Stimulated activated CD4-positive, alpha-beta T cell treated with anti-CD3 and anti-CD28 coated beads, Interleukin-2, amount 100 ng/mL, for 24 hours (primary cell): ENCODE data around the gene RUSF1.
"Not testable (repeated sequence)": the region's sequence is repeated elsewhere in the genome, so short reads cannot be mapped to it uniquely, and the experiment has no call there.

Experiments
- DNase-seq, 2 donors: peaks; one replicate each; pipeline ENCODE4 v3.0.0-alpha.2; 2020

The RUSF1 gene

DNA sequence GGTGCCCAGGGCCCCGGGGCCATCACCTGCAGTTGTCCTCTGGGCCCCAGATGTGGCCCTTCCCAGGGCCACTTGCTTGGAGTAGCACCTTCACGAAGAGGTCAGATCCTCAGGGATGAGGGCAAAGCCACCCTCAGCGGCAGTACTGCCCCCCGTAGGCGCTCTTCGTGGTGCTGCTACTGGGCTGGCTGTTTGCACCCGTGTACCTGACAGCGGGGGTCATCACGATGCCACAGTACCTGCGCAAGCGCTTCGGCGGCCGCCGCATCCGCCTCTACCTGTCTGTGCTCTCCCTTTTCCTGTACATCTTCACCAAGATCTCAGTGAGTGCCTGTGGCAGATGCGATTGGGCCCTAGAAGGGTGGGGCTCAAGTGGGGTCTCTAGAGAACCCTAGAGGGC is 22.6 kb downstream of the RUSF1 start:
- no peak for DNase-seq

DNA sequence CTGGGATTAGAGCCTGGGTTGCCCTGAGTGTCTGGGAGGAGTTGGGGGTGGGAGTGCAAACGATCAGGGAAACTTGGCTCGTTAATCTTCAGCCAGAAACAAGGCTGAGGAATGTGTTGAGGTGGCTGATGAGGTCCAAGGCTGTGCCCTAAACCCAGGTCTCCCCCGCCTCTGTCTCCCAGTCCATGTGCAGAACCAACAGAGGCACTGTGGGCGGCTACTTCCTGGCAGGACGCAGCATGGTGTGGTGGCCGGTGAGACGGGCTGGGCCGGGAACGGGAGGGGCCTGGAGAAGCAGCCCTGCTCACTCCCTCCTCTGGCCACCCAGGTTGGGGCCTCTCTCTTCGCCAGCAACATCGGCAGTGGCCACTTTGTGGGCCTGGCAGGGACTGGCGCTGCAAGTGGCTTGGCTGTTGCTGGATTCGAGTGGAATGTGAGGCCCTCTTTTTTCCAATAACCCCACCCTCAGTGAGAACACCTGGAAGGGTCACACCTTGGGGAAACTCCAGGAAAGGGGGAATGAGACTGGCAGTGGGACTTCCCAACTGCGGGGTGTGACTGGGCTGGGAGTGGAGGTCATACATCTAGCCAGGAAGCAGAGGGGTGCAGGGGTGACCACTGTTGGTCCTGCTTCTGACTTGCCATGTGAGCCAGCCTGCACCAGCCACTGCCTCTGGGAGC is 23.6 kb downstream of the RUSF1 start:
- no peak for DNase-seq

DNA sequence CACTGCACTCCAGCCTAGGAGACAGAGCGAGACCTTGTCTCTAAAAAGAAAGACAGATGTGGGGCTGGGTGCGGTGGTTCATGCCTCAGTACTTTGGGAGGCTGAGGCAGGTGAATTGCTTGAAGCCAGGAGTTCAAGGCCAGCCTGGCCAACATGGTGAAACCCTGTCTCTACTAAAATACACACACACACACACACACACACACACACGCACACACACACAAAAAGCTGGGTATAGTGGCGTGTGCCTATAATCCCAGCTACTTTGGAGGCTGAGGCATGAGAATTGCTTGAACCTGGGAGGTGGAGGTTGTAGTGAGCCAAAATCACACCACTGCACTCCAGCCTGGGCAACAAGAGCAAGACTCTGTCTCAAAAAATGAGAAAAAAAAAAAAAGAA is 24.1 kb downstream of the RUSF1 start:
- DNase-seq, result not testable (repeated sequence)

DNA sequence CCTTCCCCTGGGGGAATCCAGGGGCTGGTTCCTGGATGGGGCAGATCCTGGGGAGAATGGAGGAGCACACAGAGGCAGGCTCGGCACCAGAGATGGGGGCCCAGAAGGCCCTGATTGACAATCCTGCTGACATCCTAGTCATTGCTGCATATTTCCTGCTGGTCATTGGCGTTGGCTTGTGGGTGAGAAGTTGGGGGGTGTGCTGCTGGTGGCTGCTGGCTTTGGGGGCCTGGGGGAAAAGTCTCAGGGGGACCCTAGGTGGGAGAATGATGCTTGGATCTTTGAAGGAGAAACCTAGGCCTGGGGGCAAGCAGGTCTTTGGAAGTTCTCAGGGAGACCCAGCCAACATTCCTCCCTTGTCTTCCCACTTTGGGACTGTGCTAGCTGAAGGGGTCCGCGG is 25.1 kb downstream of the RUSF1 start, which contains the start of gene SLC5A2:
Gene SLC5A2 (plus strand): TSS at position 43 of the 400 bp plus-strand sequence. CDS start 14 bp downstream, at position 57.
- DNase-seq, result no peak

DNA sequence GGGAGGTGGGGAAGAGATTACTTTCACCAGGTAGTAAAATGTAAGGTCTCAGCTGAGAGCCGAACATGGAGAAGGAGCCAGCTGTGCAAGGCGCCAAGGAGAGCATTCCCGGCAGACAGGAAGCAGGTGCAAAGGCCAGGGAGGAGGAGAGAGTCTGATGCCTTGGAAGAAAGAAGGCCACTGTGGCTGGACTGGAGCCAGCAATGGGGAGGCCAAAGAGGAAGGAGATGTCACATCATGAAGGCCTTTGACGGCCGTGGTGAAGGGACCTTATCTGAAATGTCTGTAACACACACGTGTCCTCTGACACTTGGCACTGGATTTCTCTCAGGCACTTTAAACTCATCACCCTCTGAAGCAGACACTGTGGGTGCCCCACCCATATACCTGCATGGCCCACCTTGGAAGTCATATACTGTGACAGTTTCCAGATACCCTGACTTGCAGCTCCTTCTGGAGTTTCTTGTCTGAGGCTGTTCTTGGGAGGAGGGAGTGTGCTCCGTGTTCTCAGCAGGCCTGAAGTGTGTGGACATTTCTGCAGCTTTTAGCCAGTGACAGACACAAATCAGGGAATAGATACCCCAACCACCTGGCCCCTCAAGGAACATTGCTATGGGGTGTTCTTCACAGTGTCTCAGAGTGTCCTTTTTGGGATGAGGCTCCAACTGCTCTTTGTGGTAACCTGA is 27.2 kb downstream of the RUSF1 start:
- DNase-seq, result no peak

DNA sequence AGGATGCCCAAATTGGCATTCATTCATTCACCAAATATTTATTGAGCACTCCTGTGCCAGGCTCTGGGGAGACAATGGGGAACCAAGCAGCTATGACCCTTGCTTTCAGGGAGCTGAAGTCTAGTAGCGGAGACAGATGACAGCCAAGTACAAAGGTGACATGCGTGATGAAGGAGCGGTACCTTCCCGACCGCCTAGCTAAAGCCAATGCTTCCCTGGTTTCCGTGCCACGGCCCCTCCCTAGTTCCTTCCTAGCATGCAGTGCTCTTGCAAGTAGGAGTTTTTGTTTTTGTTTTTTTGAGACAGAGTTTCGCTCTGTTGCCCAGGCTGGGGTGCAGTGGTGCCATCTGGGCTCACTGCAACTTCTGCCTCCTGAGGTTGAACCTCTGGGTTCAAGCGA is 28.4 kb downstream of the RUSF1 start:
- DNase-seq, result no peak

DNA sequence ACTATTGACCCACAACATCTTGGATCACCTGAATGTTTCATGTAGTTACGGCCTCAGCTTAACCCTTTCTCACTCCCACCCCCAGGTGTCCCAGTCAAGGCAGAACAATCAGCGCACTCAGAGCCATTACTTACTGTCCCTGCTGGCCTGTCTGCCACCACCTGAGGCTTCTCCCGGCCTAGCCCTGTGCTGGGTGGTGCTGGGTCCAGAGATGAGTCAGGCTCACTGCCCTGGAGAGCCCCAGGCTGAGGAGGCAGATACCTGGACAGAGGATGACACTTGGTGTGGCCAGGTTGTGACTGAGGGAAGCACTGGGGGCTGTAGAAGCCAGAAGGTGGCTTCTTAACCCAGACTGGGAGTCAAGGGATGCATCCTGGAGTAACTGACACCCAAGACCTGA is 29.2 kb downstream of the RUSF1 start:
- no peak for DNase-seq

DNA sequence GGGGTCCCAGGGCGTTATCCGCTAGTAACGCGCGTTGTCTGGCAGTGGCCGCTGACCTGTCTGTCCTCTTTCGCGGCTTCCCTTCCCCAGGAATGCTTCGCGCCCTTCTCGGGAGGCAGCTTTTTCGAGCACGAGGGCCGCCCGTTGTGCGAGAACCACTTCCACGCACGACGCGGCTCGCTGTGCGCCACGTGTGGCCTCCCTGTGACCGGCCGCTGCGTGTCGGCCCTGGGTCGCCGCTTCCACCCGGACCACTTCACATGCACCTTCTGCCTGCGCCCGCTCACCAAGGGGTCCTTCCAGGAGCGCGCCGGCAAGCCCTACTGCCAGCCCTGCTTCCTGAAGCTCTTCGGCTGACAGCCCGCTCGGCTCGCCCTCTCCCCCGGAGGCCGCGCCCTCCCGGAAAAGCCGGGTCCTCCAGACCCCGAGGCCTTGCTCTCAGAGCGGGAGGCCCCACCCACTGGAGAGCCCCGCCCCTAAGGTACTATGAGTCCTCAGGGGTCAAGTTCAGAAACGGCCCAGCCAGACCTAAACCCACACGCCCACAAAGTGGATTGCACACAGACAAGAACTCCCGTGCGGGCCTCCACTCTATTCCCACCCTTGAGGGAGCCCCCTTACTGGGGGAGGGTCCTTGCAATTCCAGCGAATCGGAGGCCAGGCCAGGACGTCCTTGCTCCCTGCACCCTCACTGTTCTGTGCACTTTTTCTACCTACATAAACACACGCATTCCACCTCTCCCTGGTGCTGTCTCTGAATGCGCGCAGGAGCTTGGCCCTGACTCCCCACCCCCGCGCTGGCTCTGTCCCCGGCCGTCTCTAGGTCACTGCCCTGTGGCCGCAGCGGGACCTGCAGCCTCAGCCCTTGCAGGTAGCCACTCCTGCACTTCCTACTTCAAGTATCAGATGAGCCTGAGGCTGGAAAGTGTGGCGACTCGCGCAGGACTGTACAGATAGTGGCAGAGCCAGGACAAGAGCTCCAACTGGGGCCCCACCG is 30.7 kb downstream of the RUSF1 start:
- DNase-seq, result peak; percentile 44 to 53

DNA sequence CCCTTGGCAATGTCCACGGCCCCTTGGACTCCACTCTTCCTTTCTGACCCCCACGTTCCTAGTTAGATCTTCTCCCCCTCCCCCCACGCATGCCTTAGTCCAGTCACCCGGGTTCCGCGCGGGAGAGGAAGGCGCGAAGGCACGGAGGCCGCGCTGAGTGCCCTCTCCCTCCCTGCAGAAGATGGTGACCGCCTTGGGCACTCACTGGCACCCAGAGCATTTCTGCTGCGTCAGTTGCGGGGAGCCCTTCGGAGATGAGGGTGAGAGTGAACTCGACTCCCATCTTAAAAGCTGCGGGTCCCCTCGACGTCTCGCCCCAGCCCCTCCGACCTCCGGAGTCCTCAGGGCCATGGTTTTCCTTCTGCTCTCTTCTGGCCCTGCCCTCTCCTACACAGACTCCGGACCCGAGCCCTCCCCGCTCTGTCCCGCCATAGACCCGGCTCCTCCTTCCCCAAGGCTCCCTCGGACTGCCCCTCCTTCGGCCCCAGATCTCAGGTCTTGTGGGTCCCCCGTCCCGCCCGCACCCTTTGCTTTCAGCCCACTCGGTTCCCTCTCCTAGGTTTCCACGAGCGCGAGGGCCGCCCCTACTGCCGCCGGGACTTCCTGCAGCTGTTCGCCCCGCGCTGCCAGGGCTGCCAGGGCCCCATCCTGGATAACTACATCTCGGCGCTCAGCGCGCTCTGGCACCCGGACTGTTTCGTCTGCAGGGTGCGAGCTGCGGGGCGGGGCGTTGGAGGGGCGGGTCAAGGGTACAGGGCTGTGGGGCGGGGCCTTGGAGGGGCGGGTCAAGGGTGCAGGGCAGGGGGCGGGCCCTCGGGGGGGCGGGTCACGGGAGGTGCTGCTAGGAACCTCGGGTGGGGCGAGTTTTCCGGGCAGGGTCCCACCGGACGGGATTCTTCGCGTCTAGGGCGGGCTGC is 31.6 kb downstream of the RUSF1 start:
- DNase-seq, result peak; percentile 90 to 93

DNA sequence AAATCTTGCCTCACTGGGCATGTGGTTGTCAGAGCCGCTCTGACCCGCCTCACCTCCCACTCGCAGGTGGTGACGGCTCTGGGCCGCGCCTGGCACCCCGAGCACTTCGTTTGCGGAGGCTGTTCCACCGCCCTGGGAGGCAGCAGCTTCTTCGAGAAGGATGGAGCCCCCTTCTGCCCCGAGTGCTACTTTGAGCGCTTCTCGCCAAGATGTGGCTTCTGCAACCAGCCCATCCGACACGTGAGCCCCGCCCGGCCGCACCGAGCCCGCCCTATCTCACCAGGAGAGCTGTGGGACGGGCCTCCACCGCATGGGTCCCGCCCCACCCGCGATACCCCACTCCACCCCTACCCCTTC is 32.3 kb downstream of the RUSF1 start:
- no peak for DNase-seq

DNA sequence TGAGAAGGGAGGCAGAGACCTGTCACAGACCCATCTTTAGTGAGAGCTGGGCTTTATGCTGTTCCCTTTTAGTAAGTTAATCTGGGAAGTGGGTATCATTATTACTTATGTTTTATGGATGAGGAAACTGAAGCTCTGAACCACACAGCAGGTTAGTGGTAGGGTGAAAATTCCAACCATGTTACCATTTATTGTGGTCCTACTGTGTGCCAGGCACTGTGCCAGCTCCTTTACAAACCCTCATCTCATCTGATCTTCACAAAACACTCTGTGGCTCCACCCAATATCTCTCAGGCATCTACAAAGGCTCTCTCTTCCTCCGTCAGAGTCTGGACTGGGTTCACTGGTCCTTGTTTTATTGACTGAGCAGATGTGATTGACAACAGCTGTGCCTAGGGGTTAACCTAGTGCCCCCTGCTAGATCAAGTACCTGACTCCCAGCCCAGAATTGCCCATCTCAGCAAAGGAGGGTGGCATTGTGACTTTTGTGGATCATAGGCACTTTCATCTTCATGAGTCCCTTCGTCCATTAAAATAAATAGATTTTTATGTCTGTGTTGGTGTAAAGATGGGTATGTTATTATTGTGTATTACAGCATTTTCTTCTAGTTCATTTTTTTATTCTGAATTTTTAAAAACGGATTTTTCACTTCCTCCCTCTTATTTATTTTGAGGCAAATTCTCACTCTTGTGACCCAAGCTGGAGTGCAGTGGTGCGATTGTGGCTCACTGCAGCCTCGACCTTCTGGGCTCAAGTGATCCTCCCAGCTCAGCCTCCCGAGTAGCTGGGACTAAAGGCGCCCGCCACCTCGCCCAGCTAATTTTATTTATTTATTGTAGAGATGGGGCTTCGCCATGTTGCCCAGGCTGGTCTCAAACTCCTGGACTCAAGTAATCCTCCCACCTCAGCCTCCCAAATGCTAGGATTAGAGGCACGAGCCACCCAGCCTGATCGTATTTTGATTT is 33.1 kb downstream of the RUSF1 start:
- DNase-seq, result no peak

DNA sequence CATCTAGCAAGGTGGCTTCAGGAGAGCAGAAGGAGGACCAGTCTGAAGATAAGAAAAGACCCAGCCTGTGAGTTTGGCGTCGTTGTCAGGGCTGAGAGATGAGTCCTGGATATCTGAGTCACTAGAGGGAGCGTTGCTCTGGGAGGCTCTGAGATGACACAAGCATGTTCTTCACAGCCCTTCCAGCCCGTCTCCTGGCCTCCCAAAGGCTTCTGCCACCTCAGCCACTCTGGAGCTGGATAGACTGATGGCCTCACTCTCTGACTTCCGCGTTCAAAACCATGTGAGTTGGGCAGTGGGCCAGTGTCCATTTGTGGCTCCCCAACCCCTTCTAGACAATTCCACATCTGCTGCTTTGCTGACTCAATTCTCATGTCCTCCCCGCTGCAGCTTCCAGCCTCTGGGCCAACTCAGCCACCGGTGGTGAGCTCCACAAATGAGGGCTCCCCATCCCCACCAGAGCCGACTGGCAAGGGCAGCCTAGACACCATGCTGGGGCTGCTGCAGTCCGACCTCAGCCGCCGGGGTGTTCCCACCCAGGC is 33.9 kb downstream of the RUSF1 start:
- DNase-seq, result no peak

DNA sequence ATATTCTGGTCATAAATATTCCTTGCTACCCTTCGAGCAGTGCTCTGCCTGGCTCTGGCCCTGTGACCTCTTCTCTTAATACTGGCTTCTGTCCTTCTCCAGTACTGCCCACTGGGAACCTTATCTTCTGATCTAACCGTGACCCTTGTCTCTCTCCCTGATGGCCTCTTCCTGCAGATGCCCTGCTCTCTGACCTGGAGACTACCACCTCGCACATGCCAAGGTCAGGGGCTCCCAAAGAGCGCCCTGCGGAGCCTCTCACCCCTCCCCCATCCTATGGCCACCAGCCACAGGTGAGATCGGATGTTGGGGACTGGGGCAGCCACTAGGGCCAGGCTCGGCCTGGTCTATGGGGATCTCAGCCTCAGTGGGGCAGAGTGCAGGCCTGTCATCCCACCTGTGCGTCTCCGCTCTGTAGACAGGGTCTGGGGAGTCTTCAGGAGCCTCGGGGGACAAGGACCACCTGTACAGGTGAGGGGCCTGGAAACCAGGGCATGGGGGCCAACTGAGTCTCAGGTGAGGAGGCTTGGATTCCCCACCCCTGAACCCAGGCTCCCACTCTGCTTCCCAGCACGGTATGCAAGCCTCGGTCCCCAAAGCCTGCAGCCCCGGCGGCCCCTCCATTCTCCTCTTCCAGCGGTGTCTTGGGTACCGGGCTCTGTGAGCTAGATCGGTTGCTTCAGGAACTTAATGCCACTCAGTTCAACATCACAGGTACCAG is 34.8 kb downstream of the RUSF1 start:
- no peak for DNase-seq

DNA sequence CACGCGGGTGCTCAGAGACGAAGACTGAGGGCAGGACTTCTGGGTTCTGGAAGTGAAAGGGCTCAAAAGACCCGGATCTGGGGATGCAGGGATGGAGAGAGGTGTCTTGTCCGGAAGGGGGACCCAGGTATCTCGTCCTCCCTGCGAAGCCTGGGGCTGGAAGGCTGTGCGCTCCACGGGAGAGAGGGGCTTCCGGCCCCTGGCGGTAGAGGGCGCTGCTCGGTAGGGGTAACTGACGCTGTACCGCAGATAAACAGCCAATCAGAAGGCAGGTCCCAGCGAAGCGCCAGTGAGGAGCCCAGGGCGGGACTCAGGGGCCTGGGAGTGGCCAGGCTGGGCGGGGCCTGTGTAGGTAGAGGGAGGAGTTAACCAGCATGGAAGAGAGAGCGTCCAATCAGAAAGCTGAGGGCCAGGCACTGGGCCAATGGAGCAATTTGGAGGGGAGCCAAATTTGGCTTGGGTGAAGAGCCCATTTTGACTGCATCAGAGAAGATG is 35.4 kb downstream of the RUSF1 start:
- DNase-seq, result peak in 1 of 2 donors; percentile 46

DNA sequence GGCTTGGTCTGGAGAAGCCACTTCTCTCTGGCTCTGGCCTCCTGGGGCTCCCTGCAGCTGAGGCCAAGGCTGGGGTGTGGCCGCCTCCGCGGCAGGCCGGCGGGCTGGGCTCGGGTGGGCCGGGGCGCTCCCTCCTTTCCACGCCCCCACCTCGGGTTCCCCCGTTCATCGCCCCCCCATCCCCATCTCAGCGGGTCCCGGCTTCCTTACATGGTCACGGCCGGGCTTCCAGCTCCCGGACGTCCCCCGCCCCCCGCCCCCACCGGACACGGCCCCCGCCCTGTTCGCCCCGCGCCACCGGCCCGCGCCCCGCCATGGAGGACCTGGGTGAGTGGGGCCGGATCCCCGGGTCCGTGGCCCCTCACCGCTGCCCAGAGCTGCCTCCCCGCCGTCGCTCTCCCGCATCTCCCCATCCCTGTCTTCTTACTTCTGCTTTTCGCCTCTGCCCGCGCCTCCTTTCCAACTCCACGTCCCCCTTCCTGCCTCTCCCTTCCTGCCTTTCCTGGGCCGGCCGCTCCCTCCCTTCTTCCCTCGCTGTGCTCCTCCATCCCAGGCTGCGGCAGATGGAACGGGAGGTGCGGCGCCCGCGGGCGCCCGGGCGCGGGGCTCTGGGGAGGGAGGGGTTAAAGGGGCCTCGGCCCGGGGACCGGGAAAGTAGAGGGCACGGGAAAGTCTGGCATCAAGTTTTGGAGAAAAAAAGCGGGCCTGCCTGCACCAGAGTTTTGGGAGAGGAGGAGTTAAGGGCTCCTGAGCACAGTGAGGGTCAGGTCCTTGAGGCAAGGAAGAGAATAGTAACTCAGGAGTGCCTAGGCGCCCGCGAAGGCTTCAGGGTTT is 36.1 kb downstream of the RUSF1 start, which contains the start of gene TGFB1I1:
Gene TGFB1I1 (plus strand): TSS at position 278 of the 834 bp plus-strand sequence. CDS start 37 bp downstream, at position 315.
- DNase-seq, result no peak

DNA sequence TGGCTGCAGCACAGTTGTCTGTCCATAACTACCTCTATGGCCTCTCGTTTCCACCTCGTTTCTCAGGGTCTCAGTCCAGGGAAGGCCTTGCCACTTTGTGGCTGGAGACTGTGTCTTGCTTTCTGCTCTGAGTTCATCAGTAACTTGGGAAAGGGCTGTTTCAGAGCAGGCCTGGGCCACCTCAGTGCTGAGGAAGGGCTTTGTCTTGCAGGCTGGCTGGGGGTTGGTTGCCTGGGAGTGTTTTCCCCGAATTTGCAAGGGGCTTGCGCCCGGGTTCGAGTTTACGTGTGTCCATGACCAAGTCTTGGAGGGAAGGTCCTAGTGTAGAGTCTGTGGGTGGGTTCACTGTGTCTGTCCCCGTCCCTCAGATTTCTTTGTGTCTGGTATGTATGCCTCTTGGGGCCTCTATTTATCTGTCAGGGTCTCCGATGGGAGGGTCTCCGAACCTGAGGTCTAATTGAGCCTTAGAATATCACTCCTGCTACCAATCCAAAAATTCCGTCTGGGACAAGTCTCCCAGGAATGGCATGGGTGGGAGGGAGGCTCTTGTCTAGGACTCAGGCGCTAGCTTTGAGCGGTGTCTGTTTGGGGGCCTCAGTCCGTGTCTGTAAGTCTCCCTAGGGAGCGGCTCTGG is 36.8 kb downstream of the RUSF1 start:
- DNase-seq, result no peak

DNA sequence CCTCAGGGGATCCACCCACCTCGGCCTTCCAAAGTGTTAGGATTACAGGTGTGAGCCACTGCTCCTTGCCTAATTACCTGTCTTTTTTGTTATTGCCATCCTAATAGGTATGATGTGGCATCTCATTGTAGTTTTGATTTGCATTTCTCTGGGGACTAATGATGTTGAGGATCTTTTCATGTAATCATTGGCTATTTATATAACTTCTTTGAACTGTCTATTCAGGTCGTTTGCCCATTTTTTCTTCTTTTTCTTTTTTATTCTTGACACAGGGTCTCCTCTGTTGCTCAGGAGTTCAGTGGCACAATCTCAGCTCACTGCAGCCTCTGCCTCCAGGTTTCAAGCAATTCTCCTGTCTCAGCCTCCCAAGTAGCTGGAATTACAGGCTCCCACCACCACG is 37.6 kb downstream of the RUSF1 start:
- DNase-seq, result no peak

DNA sequence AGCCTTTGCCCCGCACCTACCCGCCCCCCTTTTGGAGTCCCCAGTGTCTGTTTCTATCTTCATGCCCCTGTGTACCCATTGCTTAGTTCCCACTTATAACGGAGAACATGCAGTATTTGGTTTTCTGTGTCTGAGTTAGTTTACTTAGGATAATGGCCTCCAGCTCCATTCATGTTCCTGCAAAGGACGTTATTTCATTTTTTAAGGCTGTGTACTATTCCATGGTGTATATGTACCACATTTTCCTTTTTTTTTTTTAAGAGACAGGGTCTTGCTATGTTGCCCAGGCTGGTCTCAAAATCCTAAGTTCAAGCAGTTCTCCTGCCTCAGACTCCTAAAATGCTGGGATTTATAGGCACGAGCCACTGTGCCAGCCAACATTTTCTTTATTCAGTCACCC is 40.3 kb downstream of the RUSF1 start:
- DNase-seq, result no peak
